IMR-90 (cell line): ENCODE results near the gene FGR.

Experiments
- BHLHE40 ChIP-seq: fragments of 150-350 bp; IDR thresholded peaks from 2 replicates; pipeline ENCODE4 v1.6.1; 2016; ENCODE audit warnings: mild to moderate bottlenecking, low read depth, low read length
- CEBPB ChIP-seq: IDR thresholded peaks from 2 replicates; pipeline ENCODE4 v1.6.1; 2012; ENCODE audit warnings: low read depth, low read length, improper control_type of control experiment
- CTCF ChIP-seq: conservative IDR thresholded peaks from 2 replicates; pipeline ENCODE4 v1.5.1; 2012; ENCODE audit warnings: mild to moderate bottlenecking, low read depth, low read length, improper control_type of control experiment
- ELK1 ChIP-seq: fragments of 150-350 bp; IDR thresholded peaks from 2 replicates; pipeline ENCODE4 v1.6.1; 2016; ENCODE audit warnings: low read depth, mild to moderate bottlenecking, low read length, moderate library complexity, borderline replicate concordance
- MAFK ChIP-seq: IDR thresholded peaks from 2 replicates; pipeline ENCODE4 v1.6.1; 2012; ENCODE audit warnings: low read depth, low read length, improper control_type of control experiment
- MAZ ChIP-seq: IDR thresholded peaks from 2 replicates; pipeline ENCODE4 v1.6.1; 2012; ENCODE audit warnings: low read depth, mild to moderate bottlenecking, low read length, improper control_type of control experiment, moderate library complexity, borderline replicate concordance
- MXI1 ChIP-seq: IDR thresholded peaks from 2 replicates; pipeline ENCODE4 v1.6.1; 2012; ENCODE audit warnings: low read depth, mild to moderate bottlenecking, low read length, moderate library complexity, borderline replicate concordance
- POLR2A ChIP-seq: IDR thresholded peaks from 2 replicates; pipeline ENCODE4 v1.6.1; 2012; ENCODE audit warnings: mild to moderate bottlenecking, low read depth, low read length
- RCOR1 ChIP-seq: IDR thresholded peaks from 2 replicates; pipeline ENCODE4 v1.6.1; 2012; ENCODE audit warnings: mild to moderate bottlenecking, low read length, improper control_type of control experiment; ENCODE audit not compliant: insufficient replicate concordance
- RFX5 ChIP-seq: IDR thresholded peaks from 2 replicates; pipeline ENCODE4 v1.8.0; 2012; ENCODE audit warnings: low read depth, mild to moderate bottlenecking, low read length, moderate library complexity
- SMC3 ChIP-seq: fragments of 150-350 bp; IDR thresholded peaks from 2 replicates; pipeline ENCODE4 v1.6.1; 2016; ENCODE audit warnings: low read depth, mild to moderate bottlenecking, antibody characterized with exemption, low read length, moderate library complexity
- USF2 ChIP-seq: fragments of 150-350 bp; IDR thresholded peaks from 2 replicates; pipeline ENCODE4 v1.6.1; 2017; ENCODE audit warnings: mild to moderate bottlenecking, antibody characterized with exemption, low read length, low read depth

- no peak for TF ChIP-seq USF2
- TF ChIP-seq CTCF = no peak
- TF ChIP-seq MAFK = no peak
- TF ChIP-seq POLR2A = no peak
- TF ChIP-seq CEBPB = no peak
- TF ChIP-seq SMC3 = no peak
- TF ChIP-seq RFX5 = no peak
- TF ChIP-seq MXI1 = no peak
- TF ChIP-seq MAZ = no peak
- TF ChIP-seq RCOR1 = no peak
- TF ChIP-seq ELK1 = no peak
- TF ChIP-seq BHLHE40 = no peak
Observed at GRCh38 chr1:27611450-27611849, 23.5 kb downstream of the FGR start.
